Activated T-cell treated with anti-CD3 and anti-CD28 coated beads for 4 hours (primary cell): ENCODE data around the gene AQP2.

Experiments
- DNase-seq: peaks from one replicate; pipeline ENCODE4 v3.0.0-alpha.2; 2020

Gene AQP2

GRCh38 chr12:49956663-49957569 is 6.4 kb downstream of the AQP2 start:
- DNase-seq = no peak

DNA sequence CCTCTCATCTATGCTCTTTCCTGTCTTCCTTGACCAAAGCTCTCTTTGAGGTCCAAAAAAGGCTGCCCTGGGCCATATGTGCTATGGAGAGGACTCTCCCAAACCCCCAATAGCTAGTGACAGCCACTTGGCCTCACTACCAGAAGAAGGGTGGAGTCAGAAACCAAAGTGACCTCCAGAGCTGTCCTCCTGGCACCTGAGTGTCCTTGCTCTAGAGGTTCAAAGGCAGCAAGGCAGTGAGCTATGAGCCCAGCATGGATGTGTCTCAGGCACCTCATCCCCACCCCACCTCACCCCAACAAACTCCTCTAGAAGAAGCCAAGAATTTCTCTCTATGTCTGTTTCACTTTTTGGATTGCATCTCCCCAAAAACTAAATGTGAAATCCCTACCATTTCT is 7.0 kb downstream of the AQP2 start:
- DNase-seq = no peak

- no peak for DNase-seq
Measured at GRCh38 chr12:49959685-49960473, 9.3 kb downstream of the AQP2 start.

GRCh38 chr12:49960474-49961110 is 10.1 kb downstream of the AQP2 start:
- no peak for DNase-seq

DNA sequence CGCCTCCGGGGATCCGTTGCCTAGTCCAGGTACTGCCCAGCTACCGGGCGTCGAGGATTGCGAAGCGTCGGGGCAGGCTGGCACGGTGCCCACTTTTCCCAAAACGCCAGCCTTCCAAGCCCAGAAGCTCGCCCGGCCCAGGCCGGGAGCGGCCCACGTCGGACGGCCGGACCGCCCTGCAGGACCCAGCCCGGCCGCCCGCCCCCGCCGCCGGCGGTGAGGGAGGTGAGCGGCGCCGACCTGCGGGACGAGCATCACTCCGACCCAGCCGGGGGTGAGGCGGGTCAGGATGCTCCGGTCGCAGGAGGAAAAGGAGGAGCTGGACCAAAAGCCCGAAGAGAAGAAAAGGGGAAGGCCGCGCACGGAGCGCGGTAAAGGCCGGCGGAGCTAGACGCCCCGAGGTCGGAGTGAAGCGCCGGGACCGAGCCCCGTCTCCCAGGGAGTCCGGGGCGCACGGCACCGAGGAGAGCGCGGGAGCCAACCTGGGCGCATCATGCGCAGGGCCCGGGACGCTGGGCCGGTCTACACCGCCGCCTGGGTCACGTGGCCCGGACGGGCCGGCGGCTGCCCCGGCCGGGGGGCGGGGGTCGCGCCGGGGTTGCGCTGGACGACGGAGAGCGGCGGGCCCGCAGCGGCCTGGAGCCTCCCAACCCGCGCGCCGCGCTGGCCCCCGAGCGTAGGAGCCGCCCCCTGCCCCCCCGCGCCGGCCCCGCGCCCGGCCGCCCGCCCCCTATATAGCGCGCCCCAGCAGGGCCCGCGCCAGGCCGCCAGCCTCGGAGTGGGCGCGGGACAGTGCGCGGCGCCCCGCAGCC is 10.8 kb downstream of the AQP2 start, which contains the start of gene AQP5:
Gene AQP5, plus strand, starts transcription at position 762 of the 812 bp plus-strand sequence. CDS start 146 bp downstream, outside the sequence.
- DNase-seq = no peak

DNA sequence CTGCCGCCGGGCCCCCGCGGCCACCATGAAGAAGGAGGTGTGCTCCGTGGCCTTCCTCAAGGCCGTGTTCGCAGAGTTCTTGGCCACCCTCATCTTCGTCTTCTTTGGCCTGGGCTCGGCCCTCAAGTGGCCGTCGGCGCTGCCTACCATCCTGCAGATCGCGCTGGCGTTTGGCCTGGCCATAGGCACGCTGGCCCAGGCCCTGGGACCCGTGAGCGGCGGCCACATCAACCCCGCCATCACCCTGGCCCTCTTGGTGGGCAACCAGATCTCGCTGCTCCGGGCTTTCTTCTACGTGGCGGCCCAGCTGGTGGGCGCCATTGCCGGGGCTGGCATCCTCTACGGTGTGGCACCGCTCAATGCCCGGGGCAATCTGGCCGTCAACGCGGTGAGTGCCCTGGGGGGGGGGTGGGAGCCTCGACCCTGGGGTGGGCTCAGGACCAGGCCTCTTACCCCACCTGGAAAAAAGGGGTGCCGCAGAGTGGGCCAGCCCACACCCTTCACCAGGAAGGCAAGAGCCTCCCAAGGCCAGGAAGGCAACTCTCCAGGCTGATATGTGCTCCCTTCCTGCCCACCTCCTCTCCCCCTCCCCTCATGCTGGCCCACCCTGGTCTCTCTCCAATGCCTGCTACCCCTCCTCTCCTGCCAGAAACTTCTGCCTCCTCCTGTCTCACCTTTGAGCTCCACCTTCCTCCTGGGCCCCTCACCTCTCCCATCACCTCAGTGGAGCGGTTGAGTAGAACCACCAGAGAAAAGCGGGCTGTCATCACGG is 11.6 kb downstream of the AQP2 start:
- DNase-seq = no peak

DNA sequence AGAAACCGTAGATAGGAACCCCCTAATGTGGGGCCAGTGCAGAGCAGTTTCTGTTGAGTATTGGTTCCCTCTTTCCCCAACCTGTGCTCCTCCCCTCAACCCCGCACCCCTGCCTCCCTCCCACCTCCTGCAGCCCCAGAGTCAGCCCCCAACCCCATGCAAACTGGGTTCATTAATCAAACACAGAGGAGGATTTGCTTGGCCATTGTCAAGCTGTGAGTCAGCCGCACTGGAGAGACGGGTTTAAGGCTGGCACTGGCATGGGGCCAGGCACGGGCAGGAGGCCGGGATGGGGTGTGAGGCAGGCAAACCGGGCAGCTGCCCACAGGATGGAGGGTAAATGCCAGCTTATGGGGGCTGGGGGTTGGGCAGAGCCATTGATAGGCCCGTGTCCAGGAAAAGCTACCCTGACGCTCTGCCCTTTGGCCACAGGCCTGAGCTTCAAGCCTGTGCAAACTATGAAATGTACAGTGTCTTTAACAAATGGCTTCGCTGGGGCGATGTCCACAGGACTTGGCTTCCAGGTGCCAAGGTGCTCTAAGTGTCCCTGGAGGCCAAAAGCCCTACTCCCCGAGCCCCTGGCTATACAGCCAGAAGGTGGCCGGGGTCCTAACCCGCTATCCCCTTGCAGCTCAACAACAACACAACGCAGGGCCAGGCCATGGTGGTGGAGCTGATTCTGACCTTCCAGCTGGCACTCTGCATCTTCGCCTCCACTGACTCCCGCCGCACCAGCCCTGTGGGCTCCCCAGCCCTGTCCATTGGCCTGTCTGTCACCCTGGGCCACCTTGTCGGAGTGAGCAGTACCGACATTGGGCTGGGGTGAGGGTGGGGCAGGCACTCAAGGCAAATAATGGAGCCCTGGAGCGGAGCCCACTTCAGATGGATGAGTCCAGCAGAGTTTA is 12.6 kb downstream of the AQP2 start:
- no peak for DNase-seq

DNA sequence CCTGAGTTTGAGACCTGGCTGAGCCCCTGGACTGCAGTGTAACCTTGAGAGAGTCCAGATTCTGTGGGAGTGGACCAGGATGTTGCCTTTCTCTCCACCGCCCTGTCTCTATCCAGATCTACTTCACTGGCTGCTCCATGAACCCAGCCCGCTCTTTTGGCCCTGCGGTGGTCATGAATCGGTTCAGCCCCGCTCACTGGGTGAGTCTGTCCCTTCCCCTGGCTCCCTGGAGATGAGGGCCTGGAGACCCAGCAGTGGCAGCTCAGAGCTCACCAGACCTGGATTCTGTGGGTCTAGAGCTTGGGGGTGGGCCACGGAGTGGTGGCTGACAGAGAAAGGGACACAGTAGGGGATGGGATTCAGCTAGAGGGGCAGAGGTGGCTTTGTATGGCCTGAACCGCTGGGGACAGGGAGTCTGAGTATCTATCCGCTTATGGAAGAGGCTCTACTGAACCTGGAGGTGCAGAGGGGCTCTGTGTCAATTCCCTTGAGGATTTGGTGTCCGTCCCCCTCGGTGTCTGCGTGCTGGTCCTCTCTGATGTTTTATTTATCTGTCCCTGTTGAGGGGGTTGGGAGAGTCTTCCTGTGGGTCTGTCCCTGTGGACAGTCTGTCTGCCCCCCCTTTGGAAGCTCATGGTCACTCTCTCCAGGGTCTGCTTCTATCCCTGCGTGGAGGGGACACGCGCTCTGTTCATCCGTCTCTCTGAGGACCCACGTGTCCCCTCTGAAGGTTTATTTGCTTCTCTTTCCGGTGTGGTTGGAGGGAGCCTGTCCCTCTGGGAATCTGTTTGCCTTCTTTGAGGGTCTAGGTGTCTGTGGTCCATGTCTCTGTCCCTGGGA is 13.7 kb downstream of the AQP2 start:
- DNase-seq = no peak

DNA sequence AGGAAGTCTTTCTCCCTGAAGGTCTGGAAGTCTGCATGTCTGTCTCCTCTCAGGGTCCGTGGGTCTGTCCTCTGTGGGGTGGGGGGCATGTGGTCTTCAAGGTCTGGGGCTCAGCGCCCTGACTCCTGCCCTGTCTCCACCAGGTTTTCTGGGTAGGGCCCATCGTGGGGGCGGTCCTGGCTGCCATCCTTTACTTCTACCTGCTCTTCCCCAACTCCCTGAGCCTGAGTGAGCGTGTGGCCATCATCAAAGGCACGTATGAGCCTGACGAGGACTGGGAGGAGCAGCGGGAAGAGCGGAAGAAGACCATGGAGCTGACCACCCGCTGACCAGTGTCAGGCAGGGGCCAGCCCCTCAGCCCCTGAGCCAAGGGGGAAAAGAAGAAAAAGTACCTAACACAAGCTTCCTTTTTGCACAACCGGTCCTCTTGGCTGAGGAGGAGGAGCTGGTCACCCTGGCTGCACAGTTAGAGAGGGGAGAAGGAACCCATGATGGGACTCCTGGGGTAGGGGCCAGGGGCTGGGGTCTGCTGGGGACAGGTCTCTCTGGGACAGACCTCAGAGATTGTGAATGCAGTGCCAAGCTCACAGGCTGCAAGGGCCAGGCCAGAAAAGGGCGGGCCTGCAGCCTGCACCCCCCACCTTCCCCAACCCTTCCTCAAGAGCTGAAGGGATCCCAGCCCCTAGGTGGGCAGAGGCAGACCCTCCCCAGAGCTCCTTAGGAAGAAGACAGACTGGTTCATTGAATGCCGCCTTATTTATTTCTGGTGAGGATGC is 14.5 kb downstream of the AQP2 start:
- DNase-seq = no peak

GRCh38 chr12:49965836-49966235 is 15.3 kb downstream of the AQP2 start:
- no peak for DNase-seq

GRCh38 chr12:49966511-49967041 is 16.0 kb downstream of the AQP2 start:
- no peak for DNase-seq

DNA sequence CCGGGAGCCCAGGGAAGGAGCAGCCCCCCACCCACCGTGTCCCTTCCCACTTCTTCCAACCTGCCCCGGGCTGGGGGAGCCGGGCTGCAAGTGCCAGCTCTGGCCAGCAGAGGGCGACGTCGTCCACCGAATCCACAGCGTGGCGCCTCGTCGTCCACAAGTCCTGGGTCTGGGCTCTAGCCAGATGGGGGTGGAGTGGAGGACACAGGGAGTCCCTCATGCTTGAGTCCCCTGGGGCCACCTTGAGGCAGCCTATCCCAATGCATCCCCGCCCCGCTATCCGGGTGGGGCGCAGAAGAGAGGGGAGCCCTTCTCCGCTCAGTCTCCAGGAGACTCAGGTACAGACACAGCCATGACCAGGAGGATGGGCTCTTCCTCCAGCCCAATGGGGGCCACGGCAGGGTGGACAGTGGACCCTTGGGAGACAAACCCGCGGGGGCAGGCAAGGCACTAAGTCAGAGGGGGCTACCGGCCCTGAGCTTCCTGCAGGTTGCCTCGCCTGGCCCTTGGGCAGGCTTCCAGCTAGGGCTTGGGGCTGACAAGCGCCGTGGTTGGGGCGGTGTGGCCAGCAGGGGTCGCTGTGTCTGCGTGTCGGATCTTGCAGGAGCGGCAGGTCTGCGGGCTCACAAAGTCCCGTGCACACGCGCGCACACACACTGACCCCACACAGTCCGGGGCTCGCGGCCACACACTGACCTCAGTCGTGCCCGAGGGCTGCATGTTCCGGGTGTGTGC is 16.7 kb downstream of the AQP2 start:
- peak; percentile 91 for DNase-seq

DNA sequence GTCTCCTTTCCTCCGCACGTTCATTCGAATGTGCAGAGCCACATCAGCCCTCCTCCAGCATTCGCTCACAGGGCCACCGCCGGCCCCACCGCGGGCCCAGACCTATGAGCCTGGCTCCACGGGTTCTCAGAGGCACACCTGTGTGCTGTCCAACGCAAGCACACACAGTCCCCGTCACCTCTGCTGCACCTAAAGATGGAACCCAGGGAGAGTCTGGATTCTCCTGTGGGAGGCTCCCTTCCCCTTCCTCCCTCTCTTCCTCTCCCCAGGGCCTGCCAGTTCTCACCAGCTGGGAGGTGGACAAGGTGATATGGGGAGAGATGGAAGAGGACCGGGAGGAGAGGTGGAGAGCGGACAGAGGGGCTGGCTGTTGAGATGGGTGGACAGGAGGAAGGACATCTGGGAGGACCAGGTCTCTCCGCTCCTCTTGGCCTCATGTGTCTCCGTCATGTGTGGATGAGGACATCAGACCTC is 17.3 kb downstream of the AQP2 start:
- DNase-seq = no peak

- DNase-seq = no peak
Measured at GRCh38 chr12:49968471-49968870, 17.9 kb downstream of the AQP2 start.

DNA sequence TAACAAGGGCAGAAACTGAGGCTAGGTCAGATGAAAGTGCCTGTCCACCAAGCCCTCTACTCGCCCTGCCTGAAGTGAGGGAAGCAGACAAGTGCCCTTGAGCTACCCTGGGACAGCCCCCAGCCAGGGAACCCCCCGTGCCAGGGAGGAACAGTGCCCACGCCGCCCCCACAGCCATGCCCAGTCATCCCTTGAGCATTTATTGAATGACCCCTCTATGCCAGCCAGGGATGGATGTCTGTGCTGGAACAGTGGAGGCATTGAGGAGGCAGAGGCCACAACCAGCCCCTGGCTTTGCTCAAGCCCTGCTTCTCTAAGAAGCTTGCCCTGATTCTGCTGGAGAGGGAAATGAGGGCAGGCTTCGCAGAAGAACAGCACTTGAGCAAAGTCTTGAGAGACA is 18.5 kb downstream of the AQP2 start:
- DNase-seq = no peak

DNA sequence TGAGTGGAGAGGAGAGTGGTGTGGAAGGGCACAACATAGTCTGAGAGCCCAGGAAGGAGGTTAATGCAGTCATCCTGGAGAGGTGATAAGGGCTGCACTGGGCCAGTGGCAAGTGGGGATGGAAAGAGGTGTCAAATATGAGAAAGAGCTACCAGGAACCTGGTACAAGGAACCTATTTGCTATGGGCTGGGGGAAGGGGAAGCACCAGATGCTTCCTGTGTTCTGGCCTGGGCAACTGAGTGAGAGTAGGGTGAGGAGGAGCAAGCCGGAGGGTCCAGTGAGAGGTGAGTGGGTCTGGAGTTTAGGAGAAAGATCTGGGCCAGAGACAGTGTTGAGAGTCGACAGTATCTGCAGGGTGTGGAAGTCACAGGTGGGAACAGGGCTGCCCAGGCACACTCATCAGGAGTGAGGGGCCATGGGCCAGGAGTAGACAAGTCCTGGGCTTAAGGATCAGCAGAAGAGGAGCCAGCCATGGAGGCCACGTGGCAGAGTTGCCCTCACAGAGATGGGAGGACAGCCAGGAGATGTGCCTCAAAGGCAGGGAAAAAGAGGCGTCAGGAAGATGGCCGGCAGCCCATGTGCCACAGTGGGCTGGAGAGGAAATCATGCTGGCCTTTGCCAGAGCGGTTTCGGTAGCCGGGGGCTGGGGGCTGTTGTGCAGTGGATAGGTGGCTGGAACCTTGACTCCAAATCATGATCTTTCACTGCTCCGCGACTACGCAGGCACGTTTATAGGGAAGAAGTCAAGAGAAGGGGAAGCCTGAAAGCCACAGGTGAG is 19.3 kb downstream of the AQP2 start:
- DNase-seq = no peak

- no peak for DNase-seq
Measured at GRCh38 chr12:49970658-49971057, 20.1 kb downstream of the AQP2 start.
